ENCODE results near the gene TBKBP1. TPM values are rescaled to one million over a fixed set of nuclear protein-coding genes. Genes with fewer than 3 reads are reported as not detected.

Gene TBKBP1
- total RNA-seq, 4 donors from 2014 or later, result 1.8 to 6.4 (median 4.4) TPM

GRCh38 chr17:47649972-47650524 lies 43.9 kb upstream of the TBKBP1 start:
- WGBS, 2 donors (ENCODE audit: low coverage in 1 of 2), result 0% methylated on average over 16 of the region's 48 CpGs; no CpG with 5 or more reads in 1 of the 2 donors
- in situ Hi-C loops (cut with MboI; ENCODE audit: low pct_ligation_motif_present in 1 of 4, low pct_unique_long_range_greater_than_20kb in 1 of 4, low sequenced_read_pairs in 3 of 4) (no loop called here), intact Hi-C loops (cut with DNase I; ENCODE audit: low total_unique reads) (no loop called here)
- peak overlapping the region; percentile 93 to 99 (median 96) for H3K27ac ChIP-seq
- peaks cover 0 to 27% (median 14%) of the 10 kb centered on the region in 4 donors for H3K36me3 ChIP-seq
- no peaks in the 10 kb centered on the region for H3K9me3 ChIP-seq
- H3K4me3 ChIP-seq, result peak overlapping the region; percentile 83 to 92 (median 90)
- DNase-seq, result no peak
- H3K4me1 ChIP-seq, result peaks cover 20 to 54% (median 28%) of the 10 kb centered on the region in 4 donors
- TF ChIP-seq EP300 (IDR thresholded peaks at IDR 0.05; ENCODE audit: low read depth), result no peak
- TF ChIP-seq POLR2AphosphoS5 (IDR thresholded peaks at IDR 0.05), result peak in 2 of 3 donors; percentile 7 to 41
- TF ChIP-seq POLR2A (IDR thresholded peaks at IDR 0.05), result peak; percentile 68
- H3K27me3 ChIP-seq, result no peaks in the 10 kb centered on the region

GRCh38 chr17:47650525-47651522 lies 43.1 kb upstream of the TBKBP1 start:
- peaks cover 22 to 57% (median 28%) of the 10 kb centered on the region in 4 donors for H3K4me1 ChIP-seq
- in situ Hi-C loops (cut with MboI; ENCODE audit: low pct_ligation_motif_present in 1 of 4, low pct_unique_long_range_greater_than_20kb in 1 of 4, low sequenced_read_pairs in 3 of 4) (no loop called here), intact Hi-C loops (cut with DNase I; ENCODE audit: low total_unique reads) (no loop called here)
- peak overlapping the region; percentile 93 to 99 (median 96) for H3K27ac ChIP-seq
- H3K27me3 ChIP-seq, result no peaks in the 10 kb centered on the region
- TF ChIP-seq CTCF (IDR thresholded peaks at IDR 0.05) (peak in 1 of 5 experiments; percentile 8), POLR2AphosphoS5 (IDR thresholded peaks at IDR 0.05) (no peak)
- peak; percentile 96 for DNase-seq
- H3K9me3 ChIP-seq, result no peaks in the 10 kb centered on the region
- H3K4me3 ChIP-seq, result peak overlapping the region; percentile 83 to 92 (median 90)
- WGBS, 2 donors (ENCODE audit: low coverage in 1 of 2), result 3% methylated on average over 7 to 14 of the region's 39 CpGs
- H3K36me3 ChIP-seq, result peaks cover 0 to 32% (median 15%) of the 10 kb centered on the region in 4 donors

- peaks cover 0 to 41% (median 20%) of the 10 kb centered on the region in 4 donors for H3K36me3 ChIP-seq
- no peak for DNase-seq
- H3K27me3 ChIP-seq, result no peaks in the 10 kb centered on the region
- H3K27ac ChIP-seq, result peak overlapping the region in 2 of 4 donors; percentile 93 to 97
- peak overlapping the region in 1 of 4 donors; percentile 89 for H3K4me3 ChIP-seq
- H3K4me1 ChIP-seq, result peaks cover 22 to 57% (median 28%) of the 10 kb centered on the region in 4 donors
- 36 to 50% methylated on average over 2 of the region's 2 CpGs for WGBS, 2 donors (ENCODE audit: low coverage in 1 of 2)
- no peaks in the 10 kb centered on the region for H3K9me3 ChIP-seq
- TF ChIP-seq POLR2AphosphoS5 (IDR thresholded peaks at IDR 0.05) (no peak), CTCF (IDR thresholded peaks at IDR 0.05) (no peak), POLR2A (IDR thresholded peaks at IDR 0.05) (no peak), EP300 (IDR thresholded peaks at IDR 0.05; ENCODE audit: low read depth) (no peak)
- intact Hi-C loops (cut with DNase I; ENCODE audit: low total_unique reads), result no loop called here
- in situ Hi-C loops (cut with MboI; ENCODE audit: low pct_ligation_motif_present in 1 of 4, low pct_unique_long_range_greater_than_20kb in 1 of 4, low sequenced_read_pairs in 3 of 4), result no loop called here
Measured at GRCh38 chr17:47651704-47652103, 42.3 kb upstream of the TBKBP1 start.

- intact Hi-C loops (cut with DNase I; ENCODE audit: low total_unique reads), result no loop called here
- in situ Hi-C loops (cut with MboI; ENCODE audit: low pct_ligation_motif_present in 1 of 4, low pct_unique_long_range_greater_than_20kb in 1 of 4, low sequenced_read_pairs in 3 of 4), result no loop called here
- TF ChIP-seq POLR2AphosphoS5 (IDR thresholded peaks at IDR 0.05) (no peak), EP300 (IDR thresholded peaks at IDR 0.05; ENCODE audit: low read depth) (no peak), CTCF (IDR thresholded peaks at IDR 0.05) (no peak), POLR2A (IDR thresholded peaks at IDR 0.05) (no peak)
- H3K4me1 ChIP-seq, result peaks cover 22 to 53% (median 28%) of the 10 kb centered on the region in 4 donors
- H3K4me3 ChIP-seq, result no peak overlapping the region
- 89 to 90% methylated on average over 4 to 6 of the region's 6 CpGs for WGBS, 2 donors (ENCODE audit: low coverage in 1 of 2)
- no peak for DNase-seq
- no peaks in the 10 kb centered on the region for H3K27me3 ChIP-seq
- H3K36me3 ChIP-seq, result peaks cover 0 to 49% (median 24%) of the 10 kb centered on the region in 4 donors
- H3K27ac ChIP-seq, result no peak overlapping the region
- H3K9me3 ChIP-seq, result no peaks in the 10 kb centered on the region
Measured at GRCh38 chr17:47652570-47652969, 41.4 kb upstream of the TBKBP1 start.

All from transverse colon (tissue), 4 donors.